ENCODE results near the gene PECR. TPM values are rescaled to one million over a fixed set of nuclear protein-coding genes. Genes with fewer than 3 reads are reported as not detected.

PECR gene
- total and polyA plus RNA-seq, 10 of the 15 experiments (the other 5 are each of a cell fraction or from before 2014, with no cell fraction given) = 7.6 to 37.4 (median 25.7) TPM

DNA sequence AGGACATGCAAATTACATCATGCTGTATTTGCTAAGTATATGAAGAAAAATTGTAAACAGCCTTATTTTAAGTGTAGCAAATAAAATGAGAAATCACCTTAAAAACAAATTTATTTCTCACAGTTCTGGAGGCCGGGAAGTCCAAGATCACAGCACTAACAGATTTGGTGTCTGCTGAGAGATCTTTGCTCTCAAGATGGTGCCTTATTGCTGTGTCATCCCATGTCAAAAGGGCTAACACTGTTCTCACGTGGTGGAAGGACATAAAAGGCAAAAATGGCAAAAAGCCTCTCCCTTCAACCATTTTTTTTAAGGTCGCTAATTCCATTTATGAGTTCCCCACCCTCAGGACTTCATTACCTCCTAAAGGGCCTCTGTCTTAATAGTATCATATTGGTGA lies 39.6 kb upstream of the PECR start (continued):
- no peak for TF ChIP-seq TAF1 (IDR thresholded peaks at IDR 0.05; ENCODE audit: borderline replicate concordance, low read depth, low read length)

DNA sequence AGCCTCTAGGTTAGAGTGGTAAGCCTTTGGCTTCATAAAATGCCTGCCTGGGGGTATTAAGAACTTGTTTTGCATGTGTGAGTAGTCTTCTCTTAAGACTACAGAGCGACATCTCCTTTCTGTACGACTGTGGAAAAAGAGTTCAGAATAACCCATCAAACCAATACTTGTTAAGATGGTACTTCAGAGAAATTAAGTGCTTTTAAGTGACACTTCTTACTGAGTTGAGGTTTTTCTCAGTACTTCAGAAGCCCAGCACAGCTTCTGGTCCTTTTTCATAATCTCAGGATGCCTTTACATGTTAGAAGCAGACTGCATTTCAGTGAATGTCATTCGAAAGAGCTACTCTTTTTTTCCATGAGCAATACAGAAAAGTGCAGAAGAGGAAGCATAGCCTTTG lies 38.4 kb upstream of the PECR start:
- DNase-seq (ENCODE audit: low read depth, low spot score) (no peak), ATAC-seq (no peak), FAIRE-seq (no peak)
- peaks cover 52% of the 10 kb centered on the region for H3K79me2 ChIP-seq (ENCODE audit: control insufficient read depth, insufficient read depth, low read length)
- H3K36me3 ChIP-seq (ENCODE audit: control insufficient read depth in 2 of 2, insufficient read depth in 2 of 2, low read length in 1 of 2) = peaks cover 8 to 50% of the 10 kb centered on the region in 2 experiments
- no peak overlapping the region for H3K4me2 ChIP-seq (ENCODE audit: control insufficient read depth, insufficient read depth)
- ChIA-PET SMC1A (ENCODE audit: uncharacterized antibody, unreplicated experiment) (interaction anchor here (0.8 to 2.0 kb wide), 7 partner anchors 10 to 86 kb away, joined by 3 to 9 read pairs (median 4); partner anchors contain the start of gene XRCC5), RAD21 (ENCODE audit: unreplicated experiment) (no interaction called here), POLR2A (interaction anchor here (0.5 to 1.3 kb wide), 4 partner anchors 10 to 80 kb away, joined by 3 to 5 read pairs (median 3); no protein-coding TSS in a partner anchor), CTCF (interaction anchor here (3.2 to 4.8 kb wide), 2 partner anchors 10 to 21 kb away, joined by 18 to 19 read pairs; partner anchors contain the start of gene XRCC5)
- no peaks in the 10 kb centered on the region; the same call in 1 of the 2 replicates for H3K4me1 ChIP-seq (ENCODE audit: control insufficient read depth, insufficient read depth, low read length)
- no peak overlapping the region for H3K9ac ChIP-seq (ENCODE audit: control insufficient read depth, insufficient read depth, low read length)
- in situ Hi-C loops (cut with MboI) = no loop called here
- no peaks in the 10 kb centered on the region for H3K9me3 ChIP-seq (replicated peaks; ENCODE audit: control insufficient read depth, insufficient read depth, low read length)
- H3K4me3 ChIP-seq = no peak overlapping the region
- intact Hi-C loops (cut with micrococcal nuclease; ENCODE audit: unreplicated experiment) = loop anchor here (10.0 kb wide), 3 partner anchors 165 to 545 kb away; no protein-coding TSS in a partner anchor
- H4K20me1 ChIP-seq (ENCODE audit: control insufficient read depth, insufficient read depth) = no peaks in the 10 kb centered on the region
- H3K27me3 ChIP-seq (replicated peaks in 1 of 2; ENCODE audit: control insufficient read depth in 2 of 2, insufficient read depth in 2 of 2, low read length in 1 of 2) = no peaks in the 10 kb centered on the region
- H2AFZ ChIP-seq (ENCODE audit: control insufficient read depth, low read depth, low read length) = no peak overlapping the region
- H3K27ac ChIP-seq (ENCODE audit: control insufficient read depth, insufficient read depth) = no peak overlapping the region
- TF ChIP-seq, protein P1, sequence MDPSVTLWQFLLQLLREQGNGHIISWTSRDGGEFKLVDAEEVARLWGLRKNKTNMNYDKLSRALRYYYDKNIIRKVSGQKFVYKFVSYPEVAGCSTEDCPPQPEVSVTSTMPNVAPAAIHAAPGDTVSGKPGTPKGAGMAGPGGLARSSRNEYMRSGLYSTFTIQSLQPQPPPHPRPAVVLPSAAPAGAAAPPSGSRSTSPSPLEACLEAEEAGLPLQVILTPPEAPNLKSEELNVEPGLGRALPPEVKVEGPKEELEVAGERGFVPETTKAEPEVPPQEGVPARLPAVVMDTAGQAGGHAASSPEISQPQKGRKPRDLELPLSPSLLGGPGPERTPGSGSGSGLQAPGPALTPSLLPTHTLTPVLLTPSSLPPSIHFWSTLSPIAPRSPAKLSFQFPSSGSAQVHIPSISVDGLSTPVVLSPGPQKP (IDR thresholded peaks at IDR 0.05; ENCODE audit: low read depth, low read length) = no peak
- TF ChIP-seq, protein P2, sequence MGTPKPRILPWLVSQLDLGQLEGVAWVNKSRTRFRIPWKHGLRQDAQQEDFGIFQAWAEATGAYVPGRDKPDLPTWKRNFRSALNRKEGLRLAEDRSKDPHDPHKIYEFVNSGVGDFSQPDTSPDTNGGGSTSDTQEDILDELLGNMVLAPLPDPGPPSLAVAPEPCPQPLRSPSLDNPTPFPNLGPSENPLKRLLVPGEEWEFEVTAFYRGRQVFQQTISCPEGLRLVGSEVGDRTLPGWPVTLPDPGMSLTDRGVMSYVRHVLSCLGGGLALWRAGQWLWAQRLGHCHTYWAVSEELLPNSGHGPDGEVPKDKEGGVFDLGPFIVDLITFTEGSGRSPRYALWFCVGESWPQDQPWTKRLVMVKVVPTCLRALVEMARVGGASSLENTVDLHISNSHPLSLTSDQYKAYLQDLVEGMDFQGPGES (IDR thresholded peaks at IDR 0.05) = no peak
- TF ChIP-seq HDAC6 (IDR thresholded peaks at IDR 0.05; ENCODE audit: unreplicated experiment) (no peak), TARDBP (IDR thresholded peaks at IDR 0.05; ENCODE audit: borderline replicate concordance) (no peak), NBN (IDR thresholded peaks at IDR 0.05) (no peak), HCFC1 (IDR thresholded peaks at IDR 0.05; ENCODE audit: low read length) (no peak), DPF2 (IDR thresholded peaks at IDR 0.05) (no peak)
- TF ChIP-seq, protein P3, sequence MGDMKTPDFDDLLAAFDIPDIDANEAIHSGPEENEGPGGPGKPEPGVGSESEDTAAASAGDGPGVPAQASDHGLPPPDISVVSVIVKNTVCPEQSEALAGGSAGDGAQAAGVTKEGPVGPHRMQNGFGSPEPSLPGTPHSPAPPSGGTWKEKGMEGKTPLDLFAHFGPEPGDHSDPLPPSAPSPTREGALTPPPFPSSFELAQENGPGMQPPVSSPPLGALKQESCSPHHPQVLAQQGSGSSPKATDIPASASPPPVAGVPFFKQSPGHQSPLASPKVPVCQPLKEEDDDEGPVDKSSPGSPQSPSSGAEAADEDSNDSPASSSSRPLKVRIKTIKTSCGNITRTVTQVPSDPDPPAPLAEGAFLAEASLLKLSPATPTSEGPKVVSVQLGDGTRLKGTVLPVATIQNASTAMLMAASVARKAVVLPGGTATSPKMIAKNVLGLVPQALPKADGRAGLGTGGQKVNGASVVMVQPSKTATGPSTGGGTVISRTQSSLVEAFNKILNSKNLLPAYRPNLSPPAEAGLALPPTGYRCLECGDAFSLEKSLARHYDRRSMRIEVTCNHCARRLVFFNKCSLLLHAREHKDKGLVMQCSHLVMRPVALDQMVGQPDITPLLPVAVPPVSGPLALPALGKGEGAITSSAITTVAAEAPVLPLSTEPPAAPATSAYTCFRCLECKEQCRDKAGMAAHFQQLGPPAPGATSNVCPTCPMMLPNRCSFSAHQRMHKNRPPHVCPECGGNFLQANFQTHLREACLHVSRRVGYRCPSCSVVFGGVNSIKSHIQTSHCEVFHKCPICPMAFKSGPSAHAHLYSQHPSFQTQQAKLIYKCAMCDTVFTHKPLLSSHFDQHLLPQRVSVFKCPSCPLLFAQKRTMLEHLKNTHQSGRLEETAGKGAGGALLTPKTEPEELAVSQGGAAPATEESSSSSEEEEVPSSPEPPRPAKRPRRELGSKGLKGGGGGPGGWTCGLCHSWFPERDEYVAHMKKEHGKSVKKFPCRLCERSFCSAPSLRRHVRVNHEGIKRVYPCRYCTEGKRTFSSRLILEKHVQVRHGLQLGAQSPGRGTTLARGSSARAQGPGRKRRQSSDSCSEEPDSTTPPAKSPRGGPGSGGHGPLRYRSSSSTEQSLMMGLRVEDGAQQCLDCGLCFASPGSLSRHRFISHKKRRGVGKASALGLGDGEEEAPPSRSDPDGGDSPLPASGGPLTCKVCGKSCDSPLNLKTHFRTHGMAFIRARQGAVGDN (IDR thresholded peaks at IDR 0.05) = no peak
- WGBS (ENCODE audit: insufficient coverage, insufficient replicate concordance, low lambda C conversion rate, missing lambda C conversion rate) = 22% methylated on average over 3 of the region's 3 CpGs
- no TSS peak for BruUV-seq (replicated peaks)

Measured in GM12878 (cell line).